ENCODE data around the gene MKKS. TPM values are rescaled to one million over a fixed set of nuclear protein-coding genes. Genes with fewer than 3 reads are reported as not detected.

The MKKS gene
- total and polyA plus RNA-seq, 2 of the 13 experiments (the other 11 are each of a cell fraction or from before 2014, with no cell fraction given): 26.7 to 34.5 TPM

DNA sequence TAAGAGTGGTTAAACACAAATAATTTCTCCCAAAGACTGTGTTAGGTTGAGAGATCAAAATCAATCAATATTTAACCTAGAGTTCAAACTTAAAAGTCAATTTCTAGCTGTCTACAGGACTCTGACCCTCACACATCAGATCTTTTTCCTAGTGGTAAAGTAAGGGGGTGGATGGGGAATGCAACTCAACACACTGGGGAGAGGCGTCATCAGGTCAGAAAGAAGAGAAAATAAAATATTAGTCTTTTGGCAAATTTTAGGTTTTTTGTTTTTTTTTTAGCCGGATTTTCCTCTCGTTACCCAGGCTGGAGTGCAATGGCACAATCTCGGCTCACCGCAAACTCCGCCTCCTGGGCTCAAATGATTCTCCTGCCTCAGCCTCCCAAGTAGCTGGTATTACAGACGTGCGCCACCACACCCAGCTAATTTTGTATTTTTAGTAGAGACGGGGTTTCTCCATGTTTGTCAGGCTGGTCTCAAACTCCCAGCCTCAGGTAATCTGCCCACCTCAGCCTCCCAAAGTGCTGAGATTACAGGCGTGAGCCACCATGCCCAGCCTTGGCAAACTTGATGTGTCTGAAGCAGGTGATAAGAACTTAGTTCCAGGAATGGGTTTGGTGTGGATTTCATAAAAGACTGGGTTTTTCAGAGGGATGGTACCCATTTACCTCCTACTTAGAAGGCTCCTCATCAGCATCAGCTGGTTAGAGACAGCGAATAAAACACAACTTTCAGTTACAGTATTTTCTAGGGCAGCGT is 65.9 kb downstream of the MKKS start (continued):
- TF ChIP-seq, protein P1, sequence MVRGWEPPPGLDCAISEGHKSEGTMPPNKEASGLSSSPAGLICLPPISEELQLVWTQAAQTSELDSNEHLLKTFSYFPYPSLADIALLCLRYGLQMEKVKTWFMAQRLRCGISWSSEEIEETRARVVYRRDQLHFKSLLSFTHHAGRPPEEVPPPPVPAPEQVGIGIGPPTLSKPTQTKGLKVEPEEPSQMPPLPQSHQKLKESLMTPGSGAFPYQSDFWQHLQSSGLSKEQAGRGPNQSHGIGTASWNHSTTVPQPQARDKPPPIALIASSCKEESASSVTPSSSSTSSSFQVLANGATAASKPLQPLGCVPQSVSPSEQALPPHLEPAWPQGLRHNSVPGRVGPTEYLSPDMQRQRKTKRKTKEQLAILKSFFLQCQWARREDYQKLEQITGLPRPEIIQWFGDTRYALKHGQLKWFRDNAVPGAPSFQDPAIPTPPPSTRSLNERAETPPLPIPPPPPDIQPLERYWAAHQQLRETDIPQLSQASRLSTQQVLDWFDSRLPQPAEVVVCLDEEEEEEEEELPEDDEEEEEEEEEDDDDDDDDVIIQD (CRISPR knock-in tag; IDR thresholded peaks at IDR 0.05; ENCODE audit: low read depth): peak; percentile 86
- TF ChIP-seq, protein P2, sequence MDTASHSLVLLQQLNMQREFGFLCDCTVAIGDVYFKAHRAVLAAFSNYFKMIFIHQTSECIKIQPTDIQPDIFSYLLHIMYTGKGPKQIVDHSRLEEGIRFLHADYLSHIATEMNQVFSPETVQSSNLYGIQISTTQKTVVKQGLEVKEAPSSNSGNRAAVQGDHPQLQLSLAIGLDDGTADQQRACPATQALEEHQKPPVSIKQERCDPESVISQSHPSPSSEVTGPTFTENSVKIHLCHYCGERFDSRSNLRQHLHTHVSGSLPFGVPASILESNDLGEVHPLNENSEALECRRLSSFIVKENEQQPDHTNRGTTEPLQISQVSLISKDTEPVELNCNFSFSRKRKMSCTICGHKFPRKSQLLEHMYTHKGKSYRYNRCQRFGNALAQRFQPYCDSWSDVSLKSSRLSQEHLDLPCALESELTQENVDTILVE (CRISPR knock-in tag; IDR thresholded peaks at IDR 0.05): peak; percentile 75
- TF ChIP-seq ZNF782 (CRISPR knock-in tag; IDR thresholded peaks at IDR 0.05; ENCODE audit: borderline replicate concordance) (peak; percentile 58; the same call in 1 of the 2 replicates), ZNF549 (CRISPR knock-in tag; IDR thresholded peaks at IDR 0.05) (peak; percentile 33; the same call in 1 of the 2 replicates), POGZ (CRISPR knock-in tag; IDR thresholded peaks at IDR 0.05) (peak; percentile 96), XBP1 (CRISPR knock-in tag; IDR thresholded peaks at IDR 0.05) (no peak), BCL6 (CRISPR knock-in tag; IDR thresholded peaks at IDR 0.05) (peak; percentile 98), RBM22 (optimal IDR thresholded peaks at IDR 0.05; ENCODE audit: low read length) (no peak), HHEX (CRISPR knock-in tag; IDR thresholded peaks at IDR 0.05) (no peak), SAP130 (CRISPR knock-in tag; IDR thresholded peaks at IDR 0.05; ENCODE audit: low read depth) (peak; percentile 84), CHCHD3 (CRISPR knock-in tag; IDR thresholded peaks at IDR 0.05) (no peak), ZKSCAN8 (CRISPR knock-in tag; IDR thresholded peaks at IDR 0.05; ENCODE audit: borderline replicate concordance) (peak; percentile 91; the same call in 1 of the 2 replicates), ZNF891 (CRISPR knock-in tag; IDR thresholded peaks at IDR 0.05) (no peak), ARNT (IDR thresholded peaks at IDR 0.05) (no peak), MTF2 (CRISPR knock-in tag; IDR thresholded peaks at IDR 0.05; ENCODE audit: borderline replicate concordance) (no peak)
- TF ChIP-seq, protein P3, sequence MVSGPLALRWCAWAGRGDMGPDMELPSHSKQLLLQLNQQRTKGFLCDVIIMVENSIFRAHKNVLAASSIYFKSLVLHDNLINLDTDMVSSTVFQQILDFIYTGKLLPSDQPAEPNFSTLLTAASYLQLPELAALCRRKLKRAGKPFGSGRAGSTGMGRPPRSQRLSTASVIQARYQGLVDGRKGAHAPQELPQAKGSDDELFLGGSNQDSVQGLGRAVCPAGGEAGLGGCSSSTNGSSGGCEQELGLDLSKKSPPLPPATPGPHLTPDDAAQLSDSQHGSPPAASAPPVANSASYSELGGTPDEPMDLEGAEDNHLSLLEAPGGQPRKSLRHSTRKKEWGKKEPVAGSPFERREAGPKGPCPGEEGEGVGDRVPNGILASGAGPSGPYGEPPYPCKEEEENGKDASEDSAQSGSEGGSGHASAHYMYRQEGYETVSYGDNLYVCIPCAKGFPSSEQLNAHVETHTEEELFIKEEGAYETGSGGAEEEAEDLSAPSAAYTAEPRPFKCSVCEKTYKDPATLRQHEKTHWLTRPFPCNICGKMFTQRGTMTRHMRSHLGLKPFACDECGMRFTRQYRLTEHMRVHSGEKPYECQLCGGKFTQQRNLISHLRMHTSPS (CRISPR knock-in tag; IDR thresholded peaks at IDR 0.05; ENCODE audit: low read depth): no peak
- TF ChIP-seq, protein P4, sequence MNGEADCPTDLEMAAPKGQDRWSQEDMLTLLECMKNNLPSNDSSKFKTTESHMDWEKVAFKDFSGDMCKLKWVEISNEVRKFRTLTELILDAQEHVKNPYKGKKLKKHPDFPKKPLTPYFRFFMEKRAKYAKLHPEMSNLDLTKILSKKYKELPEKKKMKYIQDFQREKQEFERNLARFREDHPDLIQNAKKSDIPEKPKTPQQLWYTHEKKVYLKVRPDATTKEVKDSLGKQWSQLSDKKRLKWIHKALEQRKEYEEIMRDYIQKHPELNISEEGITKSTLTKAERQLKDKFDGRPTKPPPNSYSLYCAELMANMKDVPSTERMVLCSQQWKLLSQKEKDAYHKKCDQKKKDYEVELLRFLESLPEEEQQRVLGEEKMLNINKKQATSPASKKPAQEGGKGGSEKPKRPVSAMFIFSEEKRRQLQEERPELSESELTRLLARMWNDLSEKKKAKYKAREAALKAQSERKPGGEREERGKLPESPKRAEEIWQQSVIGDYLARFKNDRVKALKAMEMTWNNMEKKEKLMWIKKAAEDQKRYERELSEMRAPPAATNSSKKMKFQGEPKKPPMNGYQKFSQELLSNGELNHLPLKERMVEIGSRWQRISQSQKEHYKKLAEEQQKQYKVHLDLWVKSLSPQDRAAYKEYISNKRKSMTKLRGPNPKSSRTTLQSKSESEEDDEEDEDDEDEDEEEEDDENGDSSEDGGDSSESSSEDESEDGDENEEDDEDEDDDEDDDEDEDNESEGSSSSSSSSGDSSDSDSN (CRISPR knock-in tag; IDR thresholded peaks at IDR 0.05): no peak
- TF ChIP-seq, protein P5, sequence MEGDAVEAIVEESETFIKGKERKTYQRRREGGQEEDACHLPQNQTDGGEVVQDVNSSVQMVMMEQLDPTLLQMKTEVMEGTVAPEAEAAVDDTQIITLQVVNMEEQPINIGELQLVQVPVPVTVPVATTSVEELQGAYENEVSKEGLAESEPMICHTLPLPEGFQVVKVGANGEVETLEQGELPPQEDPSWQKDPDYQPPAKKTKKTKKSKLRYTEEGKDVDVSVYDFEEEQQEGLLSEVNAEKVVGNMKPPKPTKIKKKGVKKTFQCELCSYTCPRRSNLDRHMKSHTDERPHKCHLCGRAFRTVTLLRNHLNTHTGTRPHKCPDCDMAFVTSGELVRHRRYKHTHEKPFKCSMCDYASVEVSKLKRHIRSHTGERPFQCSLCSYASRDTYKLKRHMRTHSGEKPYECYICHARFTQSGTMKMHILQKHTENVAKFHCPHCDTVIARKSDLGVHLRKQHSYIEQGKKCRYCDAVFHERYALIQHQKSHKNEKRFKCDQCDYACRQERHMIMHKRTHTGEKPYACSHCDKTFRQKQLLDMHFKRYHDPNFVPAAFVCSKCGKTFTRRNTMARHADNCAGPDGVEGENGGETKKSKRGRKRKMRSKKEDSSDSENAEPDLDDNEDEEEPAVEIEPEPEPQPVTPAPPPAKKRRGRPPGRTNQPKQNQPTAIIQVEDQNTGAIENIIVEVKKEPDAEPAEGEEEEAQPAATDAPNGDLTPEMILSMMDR (CRISPR knock-in tag; IDR thresholded peaks at IDR 0.05): no peak
- TF ChIP-seq, protein P6, sequence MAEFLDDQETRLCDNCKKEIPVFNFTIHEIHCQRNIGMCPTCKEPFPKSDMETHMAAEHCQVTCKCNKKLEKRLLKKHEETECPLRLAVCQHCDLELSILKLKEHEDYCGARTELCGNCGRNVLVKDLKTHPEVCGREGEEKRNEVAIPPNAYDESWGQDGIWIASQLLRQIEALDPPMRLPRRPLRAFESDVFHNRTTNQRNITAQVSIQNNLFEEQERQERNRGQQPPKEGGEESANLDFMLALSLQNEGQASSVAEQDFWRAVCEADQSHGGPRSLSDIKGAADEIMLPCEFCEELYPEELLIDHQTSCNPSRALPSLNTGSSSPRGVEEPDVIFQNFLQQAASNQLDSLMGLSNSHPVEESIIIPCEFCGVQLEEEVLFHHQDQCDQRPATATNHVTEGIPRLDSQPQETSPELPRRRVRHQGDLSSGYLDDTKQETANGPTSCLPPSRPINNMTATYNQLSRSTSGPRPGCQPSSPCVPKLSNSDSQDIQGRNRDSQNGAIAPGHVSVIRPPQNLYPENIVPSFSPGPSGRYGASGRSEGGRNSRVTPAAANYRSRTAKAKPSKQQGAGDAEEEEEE (CRISPR knock-in tag; IDR thresholded peaks at IDR 0.05; ENCODE audit: borderline replicate concordance): peak; percentile 76; the same call in 1 of the 2 replicates

All from HepG2 (cell line).